Fibroblast of peridontal ligament (primary cell): Measurements from ENCODE around the gene OR4L1.
"Not testable (repeated sequence)": the region's sequence is repeated elsewhere in the genome, so short reads cannot be mapped to it uniquely, and the experiment has no call there.

Experiments
- DNase-seq: peaks from one replicate; pipeline ENCODE4 v3.0.0-alpha.2; 2010; ENCODE audit errors: extremely low read depth

OR4L1 gene, protein sequence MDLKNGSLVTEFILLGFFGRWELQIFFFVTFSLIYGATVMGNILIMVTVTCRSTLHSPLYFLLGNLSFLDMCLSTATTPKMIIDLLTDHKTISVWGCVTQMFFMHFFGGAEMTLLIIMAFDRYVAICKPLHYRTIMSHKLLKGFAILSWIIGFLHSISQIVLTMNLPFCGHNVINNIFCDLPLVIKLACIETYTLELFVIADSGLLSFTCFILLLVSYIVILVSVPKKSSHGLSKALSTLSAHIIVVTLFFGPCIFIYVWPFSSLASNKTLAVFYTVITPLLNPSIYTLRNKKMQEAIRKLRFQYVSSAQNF

DNA sequence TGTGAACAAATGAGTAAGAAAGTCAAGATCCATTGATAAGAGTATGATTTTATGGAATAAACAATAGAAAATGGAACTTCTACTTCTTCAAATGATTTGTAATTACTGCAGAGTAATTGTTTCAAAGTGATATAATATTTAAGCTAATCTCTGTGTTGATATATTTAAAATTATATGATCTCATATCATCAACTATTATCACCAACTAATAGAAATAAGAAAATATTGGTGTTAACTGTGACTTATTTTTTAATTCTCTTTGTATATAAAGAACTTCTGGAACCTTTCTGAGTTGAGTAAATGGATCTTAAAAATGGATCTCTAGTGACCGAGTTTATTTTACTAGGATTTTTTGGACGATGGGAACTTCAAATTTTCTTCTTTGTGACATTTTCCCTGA is at the start of gene OR4L1:
Gene OR4L1, plus strand, starts transcription at position 301 of the 400 bp plus-strand sequence. Its CDS starts 0 bp downstream, at position 301.
- DNase-seq, result no peak

DNA sequence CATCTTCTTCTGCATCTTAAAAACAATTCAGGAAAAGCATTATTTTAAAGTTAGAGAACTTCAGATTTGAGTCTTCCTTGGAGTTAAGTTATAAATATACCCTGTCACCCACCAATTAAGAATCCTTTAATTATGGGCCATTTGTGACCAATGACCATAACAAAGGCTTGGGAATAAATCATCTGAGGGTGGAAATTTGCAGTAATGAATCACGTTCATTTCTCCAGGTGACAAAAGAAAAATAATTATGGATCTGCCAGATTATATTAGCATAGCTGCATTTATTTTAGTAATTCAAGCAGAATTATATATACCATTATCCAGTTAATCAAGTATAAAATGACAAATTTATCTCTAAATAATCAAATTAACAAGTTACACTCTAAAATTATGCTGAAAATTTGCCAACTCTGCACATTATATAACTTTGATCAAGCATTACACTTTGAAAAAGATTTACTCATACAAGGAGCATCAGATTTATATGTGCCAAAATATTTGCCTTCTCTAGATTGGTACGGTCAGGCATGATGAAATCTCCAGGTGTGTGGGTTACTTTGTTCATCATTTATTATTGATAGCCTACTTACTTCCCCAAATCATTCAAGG is 40.5 kb upstream of the OR4L1 start, which contains the start of gene OR4K14:
Gene OR4K14, minus strand, starts transcription at position 51 of the 609 bp plus-strand sequence. CDS start 4,114 bp downstream, outside the sequence.
- DNase-seq, result no peak

DNA sequence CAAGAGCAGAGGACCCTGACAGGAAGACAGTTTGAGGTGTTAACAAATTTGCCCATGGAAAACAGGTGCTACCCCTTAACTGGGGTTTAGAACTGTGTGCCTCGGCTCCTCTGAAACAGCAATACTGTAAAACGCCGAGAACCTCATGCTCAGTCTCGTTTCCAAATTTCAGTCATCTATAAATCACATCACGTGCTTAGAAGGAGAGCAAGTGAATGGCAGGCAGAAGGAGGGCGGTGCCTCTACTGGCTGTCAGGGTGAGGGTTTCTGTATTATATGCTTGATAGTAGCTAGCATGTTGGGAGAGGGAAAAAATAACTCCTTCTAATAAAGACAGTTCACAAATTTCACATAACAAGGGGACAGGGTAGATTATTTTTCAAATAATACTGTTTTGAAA is 28.8 kb upstream of the OR4L1 start:
- DNase-seq, result no peak

DNA sequence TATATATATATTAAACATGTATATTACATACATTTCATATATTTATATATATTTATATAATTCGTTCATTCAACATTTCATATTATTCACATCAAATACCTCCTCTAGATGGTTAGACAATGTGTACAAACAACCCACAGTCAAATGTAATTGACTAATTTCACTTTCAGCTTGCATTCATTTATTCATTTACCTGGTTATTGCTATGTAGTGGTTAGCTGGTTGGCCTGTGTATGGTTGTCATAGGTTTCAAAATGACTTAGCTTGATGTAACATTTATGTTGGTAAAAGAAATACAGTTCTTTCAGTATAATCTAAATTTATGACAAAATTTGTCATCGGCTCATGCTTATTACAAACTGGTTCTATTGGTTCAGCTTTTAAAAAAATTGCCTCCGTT is 24.4 kb upstream of the OR4L1 start:
- DNase-seq, result no peak

DNA sequence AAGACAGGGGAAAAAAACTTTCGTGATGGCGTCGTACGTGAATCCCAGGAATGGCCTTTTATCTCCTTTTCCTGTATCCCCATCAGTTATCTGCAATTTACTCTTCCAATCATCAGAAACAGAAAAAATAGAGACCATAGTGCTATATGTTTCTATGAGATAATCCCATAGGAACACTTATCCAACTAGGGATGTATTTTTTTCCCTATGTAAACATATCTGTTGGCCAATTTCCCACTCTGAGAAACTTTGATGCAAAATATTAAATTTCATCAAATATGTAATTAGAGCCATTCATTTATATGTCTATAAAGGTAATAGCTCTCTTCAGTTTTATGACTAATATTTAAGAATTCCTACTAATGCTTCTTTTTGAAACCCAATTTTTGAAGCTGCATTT is 23.9 kb upstream of the OR4L1 start, which contains the start of gene OR4K13:
Gene OR4K13, minus strand, starts transcription at position 101 of the 400 bp plus-strand sequence. CDS start 1,280 bp downstream, outside the sequence.
- DNase-seq, result no peak

DNA sequence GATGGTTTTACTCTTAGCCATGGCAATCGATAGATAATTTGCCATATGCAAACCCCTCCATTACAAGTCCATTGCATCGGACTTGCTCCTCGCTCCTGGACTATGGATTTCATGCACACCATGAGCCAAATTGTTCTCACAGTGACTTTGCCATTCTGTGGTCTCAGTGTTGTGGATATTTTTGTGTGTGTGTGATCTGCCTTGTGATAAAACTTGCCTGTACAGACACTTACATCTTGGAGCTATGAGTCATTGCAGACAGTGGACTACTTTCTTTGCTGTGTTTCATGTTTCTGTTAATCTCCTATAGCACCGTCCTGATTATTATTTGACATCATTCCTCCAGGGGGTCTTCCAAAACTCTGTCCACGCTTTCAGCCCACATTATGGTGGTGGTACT is 15.6 kb upstream of the OR4L1 start:
- DNase-seq, result no peak

DNA sequence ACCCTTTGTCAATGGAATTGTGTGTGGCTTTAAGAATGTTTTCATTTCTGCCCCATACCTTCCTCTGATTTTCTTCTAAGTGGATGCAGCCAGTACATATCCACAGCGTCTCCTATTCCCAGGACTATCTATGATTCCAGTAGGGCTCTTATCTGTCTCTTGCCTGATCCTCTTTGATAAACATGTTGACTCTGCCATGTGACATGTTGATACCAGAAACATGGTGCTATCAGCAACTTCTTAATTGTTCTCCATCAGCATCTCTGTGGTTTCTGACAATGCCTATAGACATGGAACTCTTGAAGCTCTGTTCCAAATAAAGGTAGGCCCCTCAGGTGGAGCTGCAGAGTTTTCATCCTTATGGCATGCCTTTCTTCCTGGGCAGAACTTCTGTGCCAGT is 11.6 kb upstream of the OR4L1 start:
- no peak for DNase-seq

DNA sequence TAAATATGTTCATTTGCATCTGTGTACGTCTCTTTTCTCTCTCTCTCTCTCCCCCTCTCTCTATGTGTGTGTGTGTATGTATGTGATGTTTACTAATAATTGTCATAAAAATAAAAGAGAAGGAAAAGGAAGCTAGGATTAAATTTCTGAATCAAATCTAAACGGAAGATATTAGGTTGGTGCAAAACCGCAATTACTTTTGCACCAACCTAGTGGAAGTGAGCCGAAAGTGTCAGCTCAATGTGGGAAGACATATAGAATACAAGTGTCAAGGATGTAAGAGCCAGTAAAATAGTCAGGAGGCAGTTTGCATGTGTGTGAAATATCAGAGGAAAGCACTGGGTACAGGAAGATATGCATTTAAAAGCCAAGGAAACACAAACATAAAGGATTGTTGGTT is 32.2 kb downstream of the OR4L1 start:
- no peak for DNase-seq

DNA sequence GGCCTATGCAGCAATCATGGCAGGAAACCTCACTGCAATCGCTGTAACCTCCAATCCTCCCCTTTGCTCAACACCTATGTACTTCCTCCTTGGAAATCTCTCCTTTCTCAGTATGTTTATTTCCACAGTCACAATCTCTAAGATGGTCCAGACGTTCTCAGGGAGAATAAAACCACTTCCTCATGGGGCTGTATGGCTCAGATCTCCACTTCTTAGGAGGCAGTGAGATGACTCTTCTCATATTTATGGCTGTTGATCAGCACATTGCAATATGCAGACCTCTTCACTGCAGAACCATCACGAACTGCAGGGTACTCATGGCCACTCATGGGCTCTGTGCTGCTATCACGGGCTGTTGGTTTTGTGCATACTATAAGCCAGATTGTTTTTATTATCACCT is 33.6 kb downstream of the OR4L1 start:
- no peak for DNase-seq

DNA sequence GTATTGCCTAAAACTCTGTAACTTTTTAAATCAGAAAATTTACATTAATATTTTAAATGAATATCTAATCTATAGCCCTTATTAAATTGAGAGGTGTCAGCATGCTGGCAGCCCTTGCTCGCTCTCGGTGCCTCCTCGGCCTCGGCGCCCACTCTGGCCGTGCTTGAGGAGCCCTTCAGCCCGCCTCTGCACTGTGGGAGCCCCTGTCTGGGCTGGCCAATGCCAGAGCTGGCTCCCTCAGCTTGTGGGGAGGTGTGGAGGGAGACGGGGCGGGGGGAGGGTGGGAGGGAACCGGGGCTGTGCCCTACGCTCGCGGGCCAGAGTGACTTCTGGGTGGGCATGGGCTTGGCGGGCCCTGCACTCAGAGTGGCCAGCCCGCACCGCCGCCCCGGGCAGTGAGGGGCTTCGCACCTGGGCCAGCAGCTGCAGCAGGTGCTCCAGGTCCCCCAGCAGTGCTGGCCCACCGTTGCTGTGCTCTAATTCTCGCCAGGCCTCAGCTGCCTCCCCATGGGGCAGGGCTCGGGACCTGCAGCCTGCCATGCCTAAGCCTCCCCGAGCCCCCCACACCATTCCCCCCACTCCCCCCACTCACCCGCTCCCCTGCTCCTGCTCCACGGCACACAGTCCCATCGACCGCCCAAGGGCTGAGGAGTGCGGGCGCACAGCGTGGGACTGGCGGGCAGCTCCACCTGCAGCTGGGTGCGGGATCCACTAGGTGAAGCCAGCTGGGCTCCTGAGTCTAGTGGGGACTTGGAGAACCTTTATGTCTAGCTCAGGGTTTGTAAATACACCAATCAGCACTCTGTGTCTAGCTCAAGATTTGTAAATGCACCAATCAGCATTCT is 39.3 kb downstream of the OR4L1 start:
- DNase-seq, result not testable (repeated sequence)

DNA sequence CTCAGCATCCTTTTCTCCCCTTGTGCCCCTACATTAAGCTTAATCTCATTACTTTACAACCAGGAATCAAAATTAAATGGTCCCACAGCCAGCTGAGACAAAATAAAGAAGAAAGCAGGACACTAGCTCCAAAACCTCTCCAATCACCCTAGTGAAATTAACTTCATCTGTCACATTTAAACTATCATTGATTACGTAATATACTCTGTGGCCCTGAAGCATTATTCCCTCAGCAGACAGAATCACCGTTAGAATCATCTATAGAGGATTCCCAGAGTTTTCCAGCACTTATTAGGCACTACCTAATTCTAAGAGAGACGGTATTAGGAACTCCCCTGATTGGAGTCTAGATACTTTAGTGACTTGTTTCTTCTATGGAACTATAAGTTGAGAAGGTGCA is 50.6 kb downstream of the OR4L1 start, which contains the start of gene OR4K17:
Gene OR4K17, plus strand, starts transcription at position 302 of the 400 bp plus-strand sequence. CDS start 6,761 bp downstream, outside the sequence.
- DNase-seq, result no peak
